Measurements from ENCODE around the gene SHC1. TPM values are rescaled to one million over a fixed set of nuclear protein-coding genes. Genes with fewer than 3 reads are reported as not detected.

SHC1 gene
- total RNA-seq, 1 donor from 2014 or later, result 211 TPM

GRCh38 chr1:154958681-154959425, 11.7 kb downstream of the SHC1 start:
- Histone ChIP-seq H3K27ac (peak overlapping the region in 1 of 2 donors; percentile 27), H3K9me3 (no peaks in the 10 kb centered on the region), H3K27me3 (no peaks in the 10 kb centered on the region), H3K4me3 (no peak overlapping the region), H3K4me1 (peaks cover 12 to 41% of the 10 kb centered on the region in 2 donors), H3K36me3 (peaks cover 16 to 32% of the 10 kb centered on the region in 2 donors)
- no peak for TF ChIP-seq CTCF (IDR thresholded peaks at IDR 0.05)
- intact Hi-C loops (cut with DNase I), result loop anchor here (5.0 kb wide), 1 partner anchor 103 kb away; the partner anchor contains the start of gene EFNA4
- DNase-seq (ENCODE audit: low spot score in 2 of 2), result no peak

DNA sequence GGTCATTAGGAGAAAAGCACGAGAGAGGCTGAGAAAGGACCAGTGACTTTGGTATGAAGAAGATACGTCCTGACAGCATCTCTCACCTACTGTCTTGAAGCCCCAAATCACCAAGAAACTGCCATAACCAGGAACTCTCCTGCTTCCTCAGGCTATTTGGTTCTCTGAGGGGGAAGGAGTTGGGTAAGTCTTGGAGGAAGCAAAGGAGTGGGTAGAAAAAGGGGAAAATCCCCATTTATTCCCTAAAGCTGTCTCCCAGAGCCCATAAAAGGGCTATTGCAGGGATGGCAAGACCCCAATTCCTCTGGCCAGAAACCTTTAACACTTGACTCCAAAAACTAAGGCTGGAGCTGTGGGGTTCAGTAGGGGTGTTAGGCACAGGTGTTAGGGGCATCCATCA, 12.5 kb downstream of the SHC1 start:
- intact Hi-C loops (cut with DNase I), result loop anchor here (5.0 kb wide), 1 partner anchor 104 kb away; the partner anchor contains the start of gene EFNA4
- Histone ChIP-seq H3K4me3 (no peak overlapping the region), H3K9me3 (no peaks in the 10 kb centered on the region), H3K36me3 (peaks cover 12 to 24% of the 10 kb centered on the region in 2 donors), H3K27ac (no peak overlapping the region), H3K27me3 (no peaks in the 10 kb centered on the region), H3K4me1 (peaks cover 18 to 49% of the 10 kb centered on the region in 2 donors)
- no peak for TF ChIP-seq CTCF (IDR thresholded peaks at IDR 0.05)
- DNase-seq (ENCODE audit: low spot score in 2 of 2), result no peak

GRCh38 chr1:154957091-154957657, 13.4 kb downstream of the SHC1 start:
- Histone ChIP-seq H3K4me3 (no peak overlapping the region), H3K9me3 (no peaks in the 10 kb centered on the region), H3K27ac (peak overlapping the region; percentile 65 to 83), H3K4me1 (peaks cover 18 to 47% of the 10 kb centered on the region in 2 donors), H3K36me3 (peaks cover 12 to 20% of the 10 kb centered on the region in 2 donors), H3K27me3 (no peaks in the 10 kb centered on the region)
- no peak for DNase-seq (ENCODE audit: low spot score in 2 of 2)
- intact Hi-C loops (cut with DNase I), result loop anchor here (2.0 to 5.0 kb wide), 2 partner anchors 14 to 105 kb away; partner anchors contain the start of genes EFNA4 and SHC1
- TF ChIP-seq CTCF (IDR thresholded peaks at IDR 0.05), result no peak

GRCh38 chr1:154956544-154956941, 14.0 kb downstream of the SHC1 start:
- intact Hi-C loops (cut with DNase I), result loop anchor here (1.0 to 5.0 kb wide), 4 partner anchors 14 to 106 kb away; partner anchors contain the start of genes EFNA4, FLAD1 and SHC1
- H3K4me1 ChIP-seq, result peaks cover 18 to 47% of the 10 kb centered on the region in 2 donors
- DNase-seq (ENCODE audit: low spot score in 2 of 2), result no peak

More at GRCh38 chr1:154956544-154956941, 14.0 kb downstream of the SHC1 start:
- Histone ChIP-seq H3K27me3 (no peaks in the 10 kb centered on the region), H3K36me3 (peaks cover 12 to 22% of the 10 kb centered on the region in 2 donors), H3K4me3 (peak overlapping the region; percentile 68 to 70), H3K9me3 (no peaks in the 10 kb centered on the region), H3K27ac (peak overlapping the region; percentile 65 to 83)
- TF ChIP-seq CTCF (IDR thresholded peaks at IDR 0.05), result no peak
